GM12801 (cell line): ENCODE measurements around the gene RASGEF1C.

ENCODE experiments used
- CTCF ChIP-seq: IDR thresholded peaks from one replicate; pipeline ENCODE4 v1.5.1; 2011; ENCODE audit warnings: control low read depth; ENCODE audit not compliant: insufficient read length; ENCODE audit errors: extremely low read depth

RASGEF1C gene

GRCh38 chr5:180235846-180236245 lies 26.8 kb upstream of the RASGEF1C start:
- no peak for TF ChIP-seq CTCF

- TF ChIP-seq CTCF: no peak
Measured at GRCh38 chr5:180235077-180235476, 26.1 kb upstream of the RASGEF1C start.

DNA sequence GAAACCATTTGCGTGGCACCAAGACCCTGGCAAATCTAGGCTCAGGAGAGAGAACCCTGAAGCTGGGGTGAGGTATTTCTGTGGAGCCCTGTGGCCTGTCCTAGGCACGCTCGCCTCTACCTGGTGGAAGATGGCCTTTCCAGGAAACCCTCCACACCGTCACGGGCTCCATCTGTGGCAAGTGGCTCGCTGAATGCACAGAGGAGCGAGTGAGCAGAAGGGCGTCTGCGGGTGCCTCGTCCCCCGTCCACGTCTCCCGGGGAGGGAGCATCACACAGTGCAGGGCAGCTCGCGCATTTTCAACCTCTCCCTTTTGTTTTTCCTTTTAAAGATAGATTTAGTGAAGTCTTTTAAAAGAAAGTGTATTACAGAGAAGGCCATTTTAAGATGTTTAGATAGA lies 25.3 kb upstream of the RASGEF1C start:
- TF ChIP-seq CTCF: no peak

DNA sequence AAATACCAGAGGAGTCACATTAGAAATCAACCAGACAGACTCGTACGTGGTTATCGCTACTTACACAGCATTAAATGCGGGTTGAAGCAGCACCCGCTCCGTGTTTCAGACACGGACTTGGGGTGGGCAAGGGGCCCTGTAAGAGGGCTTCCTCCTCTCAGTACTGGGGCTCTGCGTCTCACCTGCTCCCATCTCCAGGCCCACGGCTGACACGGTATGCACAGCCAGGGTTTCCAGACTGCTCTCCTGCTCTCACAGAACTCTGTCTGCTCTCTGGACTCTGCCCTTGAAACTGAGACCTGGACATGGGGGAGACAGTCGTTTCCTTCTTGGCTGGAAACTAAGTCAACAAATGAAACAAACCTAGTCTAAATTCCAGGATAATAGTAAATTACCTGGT lies 24.7 kb upstream of the RASGEF1C start:
- no peak for TF ChIP-seq CTCF

GRCh38 chr5:180230017-180230416 lies 21.0 kb upstream of the RASGEF1C start:
- no peak for TF ChIP-seq CTCF

DNA sequence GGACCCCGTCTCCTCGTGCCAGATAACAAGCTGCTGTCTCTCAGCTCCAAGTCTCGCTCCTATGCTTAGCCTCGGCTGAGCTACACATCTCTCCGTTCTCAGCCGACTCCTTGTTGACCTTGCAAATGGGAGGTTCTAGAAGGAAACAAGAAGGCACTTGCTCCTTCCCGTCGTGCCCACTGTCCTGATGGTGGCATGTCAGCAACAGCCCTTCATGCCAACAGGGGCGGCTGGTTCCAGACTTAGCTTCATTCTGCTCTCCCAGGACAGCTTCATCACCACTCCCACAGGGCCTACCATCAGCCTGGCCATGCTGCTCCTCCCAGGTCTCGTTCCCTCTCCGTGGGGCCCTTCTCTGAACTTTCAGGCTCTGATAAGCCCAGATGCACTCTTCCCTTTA lies 13.0 kb upstream of the RASGEF1C start:
- no peak for TF ChIP-seq CTCF

GRCh38 chr5:180217797-180218196 lies 8.8 kb upstream of the RASGEF1C start:
- TF ChIP-seq CTCF: no peak

DNA sequence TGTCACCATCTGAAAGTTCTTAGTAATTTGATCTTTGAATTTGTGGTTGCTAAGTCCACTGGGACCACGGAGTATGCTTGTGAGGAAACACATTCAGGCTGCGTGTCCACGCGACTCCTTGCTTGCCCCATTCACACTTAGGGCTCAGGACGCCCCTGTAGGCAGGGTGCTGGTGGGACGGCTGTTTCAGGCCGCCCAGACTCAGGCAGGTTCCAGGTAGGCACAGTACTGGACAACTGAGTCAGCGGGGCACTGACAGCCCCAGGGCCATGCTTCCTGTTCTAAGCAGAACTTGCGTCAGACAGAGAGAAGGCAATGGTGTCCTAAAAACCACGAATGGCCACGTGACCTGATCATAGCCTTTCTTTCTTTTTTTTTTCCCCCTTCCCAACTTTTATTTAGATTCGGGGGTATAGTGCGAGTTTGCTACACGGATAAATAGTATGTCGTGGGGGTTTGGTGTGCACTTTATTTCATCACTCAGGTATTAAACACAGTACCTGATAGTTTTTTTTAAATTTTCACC lies 7.7 kb upstream of the RASGEF1C start:
- no peak for TF ChIP-seq CTCF
